Activated T-cell treated with anti-CD3 and anti-CD28 coated beads for 1 hour (primary cell): ENCODE measurements around the gene QRFP.
A peak's percentile ranks its signal among the peaks of the same experiment; 100 is the strongest.

Experiments
- DNase-seq: peaks from one replicate; pipeline ENCODE4 v3.0.0-alpha.2; 2020; ENCODE audit warnings: low read depth

Gene QRFP

GRCh38 chr9:130872093-130872492 is 24.5 kb downstream of the QRFP start:
- DNase-seq: no peak

GRCh38 chr9:130871395-130872062 is 25.1 kb downstream of the QRFP start:
- no peak for DNase-seq

- no peak for DNase-seq
These were observed 25.9 kb downstream of the QRFP start for GRCh38 chr9:130870491-130871381.

GRCh38 chr9:130869250-130869649 is 27.4 kb downstream of the QRFP start:
- no peak for DNase-seq

GRCh38 chr9:130868230-130868629 is 28.4 kb downstream of the QRFP start:
- no peak for DNase-seq

- no peak for DNase-seq
These were observed 29.1 kb downstream of the QRFP start for GRCh38 chr9:130867556-130867955.

GRCh38 chr9:130866474-130866965 is 30.1 kb downstream of the QRFP start:
- DNase-seq: peak; percentile 33

- DNase-seq: no peak
These were observed 30.7 kb downstream of the QRFP start for GRCh38 chr9:130865921-130866320.

GRCh38 chr9:130864541-130864940 is 32.1 kb downstream of the QRFP start:
- no peak for DNase-seq

- DNase-seq: no peak
These were observed 33.9 kb downstream of the QRFP start for GRCh38 chr9:130862747-130863146.

- no peak for DNase-seq
These were observed 34.4 kb downstream of the QRFP start for GRCh38 chr9:130862217-130862616.

- DNase-seq: no peak
These were observed 35.0 kb downstream of the QRFP start for GRCh38 chr9:130861372-130862180.

- no peak for DNase-seq
These were observed 35.9 kb downstream of the QRFP start for GRCh38 chr9:130860458-130861316.

GRCh38 chr9:130858739-130859705 is 37.6 kb downstream of the QRFP start:
- DNase-seq: no peak

GRCh38 chr9:130857864-130858738 is 38.5 kb downstream of the QRFP start:
- no peak for DNase-seq

- no peak for DNase-seq
These were observed 40.1 kb downstream of the QRFP start for GRCh38 chr9:130856474-130856873.

- DNase-seq: no peak
These were observed 41.8 kb downstream of the QRFP start for GRCh38 chr9:130854835-130855234.

GRCh38 chr9:130854092-130854491 is 42.5 kb downstream of the QRFP start:
- DNase-seq: no peak

GRCh38 chr9:130852801-130853200 is 43.8 kb downstream of the QRFP start:
- DNase-seq: no peak
